ENCODE data around the gene TBX1.

TBX1 gene

GRCh38 chr22:19753090-19753842, 7.3 kb upstream of the TBX1 start:
- Mint-ChIP-seq H3K4me3 (no peak overlapping the region), H3K4me1 (peaks cover 19% of the 10 kb centered on the region), H3K36me3 (ENCODE audit: low read depth) (no peaks in the 10 kb centered on the region), H3K9me3 (no peaks in the 10 kb centered on the region), H3K27ac (no peak overlapping the region), H3K27me3 (ENCODE audit: low read depth) (peaks cover 88% of the 10 kb centered on the region)
- no peak for TF ChIP-seq CTCF (IDR thresholded peaks at IDR 0.05; ENCODE audit: unreplicated experiment in 3 of 3)

- Mint-ChIP-seq H3K27ac (no peak overlapping the region), H3K36me3 (ENCODE audit: low read depth) (no peaks in the 10 kb centered on the region), H3K27me3 (ENCODE audit: low read depth) (peaks cover 88% of the 10 kb centered on the region), H3K4me1 (peaks cover 11% of the 10 kb centered on the region), H3K4me3 (no peak overlapping the region), H3K9me3 (no peaks in the 10 kb centered on the region)
- TF ChIP-seq CTCF (IDR thresholded peaks at IDR 0.05; ENCODE audit: unreplicated experiment in 3 of 3): no peak
Measured at GRCh38 chr22:19753996-19754700, 6.4 kb upstream of the TBX1 start.

GRCh38 chr22:19754701-19755144, 5.9 kb upstream of the TBX1 start:
- H3K27me3 Mint-ChIP-seq (ENCODE audit: low read depth): peaks cover 90% of the 10 kb centered on the region
- H3K36me3 Mint-ChIP-seq (ENCODE audit: low read depth): no peaks in the 10 kb centered on the region
- TF ChIP-seq CTCF (IDR thresholded peaks at IDR 0.05; ENCODE audit: unreplicated experiment in 3 of 3): no peak
- H3K4me3 Mint-ChIP-seq: peak overlapping the region in 2 of 3 experiments; percentile 19 to 53
- no peak overlapping the region for H3K27ac Mint-ChIP-seq
- peaks cover 14% of the 10 kb centered on the region for H3K4me1 Mint-ChIP-seq
- H3K9me3 Mint-ChIP-seq: no peaks in the 10 kb centered on the region

- Mint-ChIP-seq H3K27ac (no peak overlapping the region), H3K4me3 (peak overlapping the region in 2 of 3 experiments; percentile 19 to 53), H3K27me3 (ENCODE audit: low read depth) (peaks cover 96% of the 10 kb centered on the region), H3K9me3 (no peaks in the 10 kb centered on the region), H3K36me3 (ENCODE audit: low read depth) (no peaks in the 10 kb centered on the region), H3K4me1 (peaks cover 19% of the 10 kb centered on the region)
- TF ChIP-seq CTCF (IDR thresholded peaks at IDR 0.05; ENCODE audit: unreplicated experiment in 3 of 3): no peak
Measured at GRCh38 chr22:19755145-19755710, 5.3 kb upstream of the TBX1 start.

- no peaks in the 10 kb centered on the region for H3K36me3 Mint-ChIP-seq (ENCODE audit: low read depth)
- no peak for TF ChIP-seq CTCF (IDR thresholded peaks at IDR 0.05; ENCODE audit: unreplicated experiment in 3 of 3)
- peaks cover 22% of the 10 kb centered on the region for H3K4me1 Mint-ChIP-seq
- H3K27me3 Mint-ChIP-seq (ENCODE audit: low read depth): peaks cover 96% of the 10 kb centered on the region
- no peaks in the 10 kb centered on the region for H3K9me3 Mint-ChIP-seq
- no peak overlapping the region for H3K27ac Mint-ChIP-seq
- peak overlapping the region; percentile 19 to 51 (median 35) for H3K4me3 Mint-ChIP-seq
Measured at GRCh38 chr22:19755722-19756287, 4.8 kb upstream of the TBX1 start.
